GM23248 (cell line): Measurements from ENCODE around the gene GLRX.

Experiments
- EZH2 ChIP-seq: fragments of 200-600 bp; sonication (generic); IDR thresholded peaks from 2 replicates; pipeline ENCODE4 v1.6.1; 2018; ENCODE audit warnings: antibody characterized with exemption, mild to moderate bottlenecking; ENCODE audit not compliant: insufficient read depth, poor library complexity, severe bottlenecking
- EZH2phosphoT487 ChIP-seq: fragments of 200-600 bp; sonication (generic); IDR thresholded peaks from 2 replicates; pipeline ENCODE4 v1.6.1; 2018; ENCODE audit warnings: antibody characterized with exemption, moderate library complexity, mild to moderate bottlenecking, low read depth; ENCODE audit not compliant: insufficient read depth

DNA sequence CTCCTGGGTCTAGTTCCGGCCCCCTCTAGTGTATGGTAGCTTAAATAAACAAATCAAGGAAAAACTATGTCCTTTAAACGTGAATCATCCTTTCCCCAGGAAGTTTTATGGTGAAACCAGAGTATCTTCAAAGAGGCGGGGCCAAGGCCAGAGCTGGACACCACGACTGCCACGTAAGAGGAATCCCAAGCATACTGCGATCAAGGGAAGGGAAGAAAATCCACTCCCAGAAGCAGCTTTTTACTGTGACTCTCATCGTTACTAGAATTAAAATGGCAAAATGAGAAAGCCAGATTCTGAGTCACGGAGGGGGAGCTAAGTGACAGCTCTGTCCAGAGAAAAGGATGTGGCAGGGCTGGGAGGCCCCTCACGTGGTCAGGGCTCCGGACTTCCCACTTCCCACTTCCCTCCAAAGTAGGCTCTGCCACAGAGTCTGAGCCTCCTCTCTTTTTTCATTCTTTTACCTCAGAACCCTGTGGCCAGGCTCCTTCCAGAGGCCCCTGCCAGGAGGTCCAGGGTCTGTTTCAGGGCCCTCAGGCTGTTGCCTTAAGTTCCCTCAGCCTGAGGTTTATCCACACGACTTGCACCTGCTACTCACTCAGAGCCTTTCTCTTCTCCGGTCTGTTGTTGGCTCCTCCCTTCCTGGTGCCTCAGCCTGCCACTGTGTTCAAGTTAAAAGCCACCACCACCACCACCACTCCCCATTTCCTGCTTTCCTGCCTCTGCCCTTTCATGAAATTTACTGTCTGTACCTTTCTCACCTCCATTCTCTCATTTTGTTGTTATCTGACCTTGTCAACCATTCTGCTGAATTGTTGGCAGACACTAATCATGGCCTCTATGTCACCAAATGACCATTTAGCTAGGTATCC, 1.4 kb upstream of the GLRX start:
- TF ChIP-seq EZH2: no peak
- no peak for TF ChIP-seq EZH2phosphoT487
